BJ (cell line): ENCODE results near the gene CLEC4G. TPM values are rescaled to one million over a fixed set of nuclear protein-coding genes. Genes with fewer than 3 reads are reported as not detected.

ENCODE experiments used
- CTCF ChIA-PET: fragments of 350-600 bp; formaldehyde crosslinking; extraction: SDS; loops from one replicate; lab custom pipeline; 2021; ENCODE audit warnings: antibody characterized with exemption, inconsistent platforms; lab: Yijun Ruan, JAX
- POLR2A ChIA-PET: fragments of 300-600 bp; sonication (Branson Sonifier 250); formaldehyde crosslinking; extraction: SDS; loops from one replicate; lab custom pipeline; 2021; ENCODE audit warnings: antibody characterized with exemption; lab: Charles Lee
- DNase-seq: peaks from one replicate; pipeline ENCODE4 v3.0.0-alpha.2; 2011; ENCODE audit warnings: low read depth
- H3K27me3 ChIP-seq: 2 replicates; pipeline ENCODE4 v1.6.0; 2011; ENCODE audit warnings: low read length; ENCODE audit not compliant: control insufficient read depth, insufficient read depth
- H3K36me3 ChIP-seq: 2 replicates; pipeline ENCODE4 v1.5.1; 2011; ENCODE audit warnings: low read length; ENCODE audit not compliant: control insufficient read depth, insufficient read depth
- H3K4me3 ChIP-seq: 2 replicates; pipeline ENCODE4 v1.5.1; 2011; ENCODE audit warnings: low read depth, mild to moderate bottlenecking, control low read depth, low read length
- polyA plus RNA-seq: library from polyadenylated mRNA; depleted of rRNA; stranded (reverse); fragments of >200 nt; gene quantifications from 2 replicates; pipeline ENCODE4 v1.2.3, GENCODE V29; 2011
- TF ChIP-seq, protein P1 (sequence below): IDR thresholded peaks from 2 replicates; pipeline ENCODE4 v1.5.1; 2011; ENCODE audit warnings: low read depth, mild to moderate bottlenecking, control low read depth, inconsistent platforms, low read length, moderate library complexity; ENCODE audit not compliant: insufficient read depth

Gene CLEC4G
- polyA plus RNA-seq, 1 experiment: not detected

GRCh38 chr19:7706955-7707456 lies 24.9 kb downstream of the CLEC4G start:
- ChIA-PET CTCF (no interaction called here), POLR2A (no interaction called here)
- no peak overlapping the region for H3K4me3 ChIP-seq
- no peak for DNase-seq
- no peaks in the 10 kb centered on the region for H3K36me3 ChIP-seq
- TF ChIP-seq, protein P1, sequence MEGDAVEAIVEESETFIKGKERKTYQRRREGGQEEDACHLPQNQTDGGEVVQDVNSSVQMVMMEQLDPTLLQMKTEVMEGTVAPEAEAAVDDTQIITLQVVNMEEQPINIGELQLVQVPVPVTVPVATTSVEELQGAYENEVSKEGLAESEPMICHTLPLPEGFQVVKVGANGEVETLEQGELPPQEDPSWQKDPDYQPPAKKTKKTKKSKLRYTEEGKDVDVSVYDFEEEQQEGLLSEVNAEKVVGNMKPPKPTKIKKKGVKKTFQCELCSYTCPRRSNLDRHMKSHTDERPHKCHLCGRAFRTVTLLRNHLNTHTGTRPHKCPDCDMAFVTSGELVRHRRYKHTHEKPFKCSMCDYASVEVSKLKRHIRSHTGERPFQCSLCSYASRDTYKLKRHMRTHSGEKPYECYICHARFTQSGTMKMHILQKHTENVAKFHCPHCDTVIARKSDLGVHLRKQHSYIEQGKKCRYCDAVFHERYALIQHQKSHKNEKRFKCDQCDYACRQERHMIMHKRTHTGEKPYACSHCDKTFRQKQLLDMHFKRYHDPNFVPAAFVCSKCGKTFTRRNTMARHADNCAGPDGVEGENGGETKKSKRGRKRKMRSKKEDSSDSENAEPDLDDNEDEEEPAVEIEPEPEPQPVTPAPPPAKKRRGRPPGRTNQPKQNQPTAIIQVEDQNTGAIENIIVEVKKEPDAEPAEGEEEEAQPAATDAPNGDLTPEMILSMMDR: no peak
- H3K27me3 ChIP-seq: no peaks in the 10 kb centered on the region; the same call in 1 of the 2 replicates

- Histone ChIP-seq H3K27me3 (no peaks in the 10 kb centered on the region; the same call in 1 of the 2 replicates), H3K4me3 (no peak overlapping the region), H3K36me3 (no peaks in the 10 kb centered on the region)
- ChIA-PET POLR2A (no interaction called here), CTCF (no interaction called here)
- DNase-seq: no peak
- TF ChIP-seq, protein P1: no peak
Observed at GRCh38 chr19:7706188-7706954, 25.5 kb downstream of the CLEC4G start.

GRCh38 chr19:7705387-7706187 lies 26.3 kb downstream of the CLEC4G start:
- POLR2A ChIA-PET: no interaction called here
- CTCF ChIA-PET: no interaction called here
- TF ChIP-seq, protein P1: no peak

GRCh38 chr19:7704280-7705060 lies 27.4 kb downstream of the CLEC4G start:
- TF ChIP-seq, protein P1: no peak
- H3K27me3 ChIP-seq: no peaks in the 10 kb centered on the region
- CTCF ChIA-PET: no interaction called here
- DNase-seq: no peak
- no peaks in the 10 kb centered on the region for H3K36me3 ChIP-seq
- no peak overlapping the region for H3K4me3 ChIP-seq
- POLR2A ChIA-PET: no interaction called here

More at GRCh38 chr19:7705387-7706187, 26.3 kb downstream of the CLEC4G start:
- Histone ChIP-seq H3K27me3 (no peaks in the 10 kb centered on the region; the same call in 1 of the 2 replicates), H3K4me3 (no peak overlapping the region), H3K36me3 (no peaks in the 10 kb centered on the region)
- DNase-seq: no peak
